ENCODE results near the gene CTU2.

The CTU2 gene

GRCh38 chr16:88743693-88744576 lies 37.6 kb downstream of the CTU2 start:
- Histone ChIP-seq H3K27ac (ENCODE audit: poor library complexity, severe bottlenecking) (no peak overlapping the region), H3K27me3 (ENCODE audit: insufficient read depth, poor library complexity, severe bottlenecking) (no peaks in the 10 kb centered on the region), H3K4me3 (ENCODE audit: severe bottlenecking) (no peak overlapping the region), H3K4me1 (ENCODE audit: insufficient read depth, poor library complexity, severe bottlenecking) (no peaks in the 10 kb centered on the region), H3K36me3 (ENCODE audit: low read depth) (peaks cover 14% of the 10 kb centered on the region), H3K9me3 (ENCODE audit: severe bottlenecking) (no peaks in the 10 kb centered on the region)
- peak; percentile 74 for TF ChIP-seq CTCF (IDR thresholded peaks at IDR 0.05; ENCODE audit: poor library complexity, severe bottlenecking)
- ATAC-seq (ENCODE audit: low read depth): peak; percentile 55
- DNase-seq (ENCODE audit: low spot score): no peak

- Histone ChIP-seq H3K36me3 (ENCODE audit: low read depth) (peaks cover 14% of the 10 kb centered on the region), H3K27me3 (ENCODE audit: insufficient read depth, poor library complexity, severe bottlenecking) (no peaks in the 10 kb centered on the region), H3K27ac (ENCODE audit: poor library complexity, severe bottlenecking) (no peak overlapping the region), H3K4me3 (ENCODE audit: severe bottlenecking) (no peak overlapping the region), H3K4me1 (ENCODE audit: insufficient read depth, poor library complexity, severe bottlenecking) (no peaks in the 10 kb centered on the region), H3K9me3 (ENCODE audit: severe bottlenecking) (no peaks in the 10 kb centered on the region)
- DNase-seq (ENCODE audit: low spot score) (no peak), ATAC-seq (ENCODE audit: low read depth) (no peak)
- no peak for TF ChIP-seq CTCF (IDR thresholded peaks at IDR 0.05; ENCODE audit: poor library complexity, severe bottlenecking)
Observed at GRCh38 chr16:88744577-88745521, 38.5 kb downstream of the CTU2 start.

- Histone ChIP-seq H3K4me3 (ENCODE audit: severe bottlenecking) (no peak overlapping the region), H3K27me3 (ENCODE audit: insufficient read depth, poor library complexity, severe bottlenecking) (no peaks in the 10 kb centered on the region), H3K27ac (ENCODE audit: poor library complexity, severe bottlenecking) (no peak overlapping the region), H3K36me3 (ENCODE audit: low read depth) (peaks cover 7% of the 10 kb centered on the region), H3K4me1 (ENCODE audit: insufficient read depth, poor library complexity, severe bottlenecking) (no peaks in the 10 kb centered on the region), H3K9me3 (ENCODE audit: severe bottlenecking) (no peaks in the 10 kb centered on the region)
- no peak for ATAC-seq (ENCODE audit: low read depth)
- DNase-seq (ENCODE audit: low spot score): no peak
- no peak for TF ChIP-seq CTCF (IDR thresholded peaks at IDR 0.05; ENCODE audit: poor library complexity, severe bottlenecking)
Observed at GRCh38 chr16:88746506-88746905, 40.2 kb downstream of the CTU2 start.

GRCh38 chr16:88747588-88748301 lies 41.4 kb downstream of the CTU2 start:
- DNase-seq (ENCODE audit: low spot score) (no peak), ATAC-seq (ENCODE audit: low read depth) (peak; percentile 57)
- H3K4me1 ChIP-seq (ENCODE audit: insufficient read depth, poor library complexity, severe bottlenecking): no peaks in the 10 kb centered on the region
- peak; percentile 42 for TF ChIP-seq CTCF (IDR thresholded peaks at IDR 0.05; ENCODE audit: poor library complexity, severe bottlenecking)
- no peaks in the 10 kb centered on the region for H3K9me3 ChIP-seq (ENCODE audit: severe bottlenecking)
- no peak overlapping the region for H3K27ac ChIP-seq (ENCODE audit: poor library complexity, severe bottlenecking)
- H3K27me3 ChIP-seq (ENCODE audit: insufficient read depth, poor library complexity, severe bottlenecking): no peaks in the 10 kb centered on the region
- no peak overlapping the region for H3K4me3 ChIP-seq (ENCODE audit: severe bottlenecking)
- H3K36me3 ChIP-seq (ENCODE audit: low read depth): peaks cover 8% of the 10 kb centered on the region

Data from RWPE2 (cell line).